Measurements from ENCODE around the gene TLCD2.

DNA sequence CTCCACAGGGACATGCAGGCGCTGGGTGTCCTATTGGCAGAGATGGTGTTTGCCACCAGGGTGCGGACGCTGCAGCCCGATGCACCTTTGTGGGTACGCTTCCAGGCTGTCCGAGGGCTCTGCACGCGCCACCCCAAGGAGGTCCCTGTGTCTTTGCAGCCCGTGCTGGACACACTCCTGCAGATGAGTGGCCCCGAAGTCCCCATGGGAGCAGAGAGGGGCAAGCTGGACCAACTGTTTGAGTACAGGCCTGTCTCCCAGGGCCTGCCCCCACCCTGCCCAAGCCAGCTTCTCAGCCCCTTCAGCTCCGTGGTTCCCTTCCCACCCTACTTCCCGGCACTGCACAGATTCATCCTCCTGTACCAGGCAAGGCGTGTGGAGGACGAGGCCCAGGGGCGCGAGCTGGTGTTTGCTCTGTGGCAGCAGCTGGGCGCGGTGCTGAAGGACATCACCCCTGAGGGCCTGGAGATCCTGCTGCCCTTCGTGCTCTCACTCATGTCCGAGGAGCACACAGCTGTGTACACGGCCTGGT lies 17.1 kb upstream of the TLCD2 start:
- TF ChIP-seq, protein P1, sequence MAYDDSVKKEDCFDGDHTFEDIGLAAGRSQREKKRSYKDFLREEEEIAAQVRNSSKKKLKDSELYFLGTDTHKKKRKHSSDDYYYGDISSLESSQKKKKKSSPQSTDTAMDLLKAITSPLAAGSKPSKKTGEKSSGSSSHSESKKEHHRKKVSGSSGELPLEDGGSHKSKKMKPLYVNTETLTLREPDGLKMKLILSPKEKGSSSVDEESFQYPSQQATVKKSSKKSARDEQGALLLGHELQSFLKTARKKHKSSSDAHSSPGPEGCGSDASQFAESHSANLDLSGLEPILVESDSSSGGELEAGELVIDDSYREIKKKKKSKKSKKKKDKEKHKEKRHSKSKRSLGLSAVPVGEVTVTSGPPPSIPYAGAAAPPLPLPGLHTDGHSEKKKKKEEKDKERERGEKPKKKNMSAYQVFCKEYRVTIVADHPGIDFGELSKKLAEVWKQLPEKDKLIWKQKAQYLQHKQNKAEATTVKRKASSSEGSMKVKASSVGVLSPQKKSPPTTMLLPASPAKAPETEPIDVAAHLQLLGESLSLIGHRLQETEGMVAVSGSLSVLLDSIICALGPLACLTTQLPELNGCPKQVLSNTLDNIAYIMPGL (CRISPR knock-in tag; IDR thresholded peaks at IDR 0.05): no peak
- TF ChIP-seq, protein P2, sequence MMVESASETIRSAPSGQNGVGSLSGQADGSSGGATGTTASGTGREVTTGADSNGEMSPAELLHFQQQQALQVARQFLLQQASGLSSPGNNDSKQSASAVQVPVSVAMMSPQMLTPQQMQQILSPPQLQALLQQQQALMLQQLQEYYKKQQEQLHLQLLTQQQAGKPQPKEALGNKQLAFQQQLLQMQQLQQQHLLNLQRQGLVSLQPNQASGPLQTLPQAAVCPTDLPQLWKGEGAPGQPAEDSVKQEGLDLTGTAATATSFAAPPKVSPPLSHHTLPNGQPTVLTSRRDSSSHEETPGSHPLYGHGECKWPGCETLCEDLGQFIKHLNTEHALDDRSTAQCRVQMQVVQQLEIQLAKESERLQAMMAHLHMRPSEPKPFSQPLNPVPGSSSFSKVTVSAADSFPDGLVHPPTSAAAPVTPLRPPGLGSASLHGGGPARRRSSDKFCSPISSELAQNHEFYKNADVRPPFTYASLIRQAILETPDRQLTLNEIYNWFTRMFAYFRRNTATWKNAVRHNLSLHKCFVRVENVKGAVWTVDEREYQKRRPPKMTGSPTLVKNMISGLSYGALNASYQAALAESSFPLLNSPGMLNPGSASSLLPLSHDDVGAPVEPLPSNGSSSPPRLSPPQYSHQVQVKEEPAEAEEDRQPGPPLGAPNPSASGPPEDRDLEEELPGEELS (CRISPR knock-in tag; IDR thresholded peaks at IDR 0.05): no peak
- TF ChIP-seq, protein P3, sequence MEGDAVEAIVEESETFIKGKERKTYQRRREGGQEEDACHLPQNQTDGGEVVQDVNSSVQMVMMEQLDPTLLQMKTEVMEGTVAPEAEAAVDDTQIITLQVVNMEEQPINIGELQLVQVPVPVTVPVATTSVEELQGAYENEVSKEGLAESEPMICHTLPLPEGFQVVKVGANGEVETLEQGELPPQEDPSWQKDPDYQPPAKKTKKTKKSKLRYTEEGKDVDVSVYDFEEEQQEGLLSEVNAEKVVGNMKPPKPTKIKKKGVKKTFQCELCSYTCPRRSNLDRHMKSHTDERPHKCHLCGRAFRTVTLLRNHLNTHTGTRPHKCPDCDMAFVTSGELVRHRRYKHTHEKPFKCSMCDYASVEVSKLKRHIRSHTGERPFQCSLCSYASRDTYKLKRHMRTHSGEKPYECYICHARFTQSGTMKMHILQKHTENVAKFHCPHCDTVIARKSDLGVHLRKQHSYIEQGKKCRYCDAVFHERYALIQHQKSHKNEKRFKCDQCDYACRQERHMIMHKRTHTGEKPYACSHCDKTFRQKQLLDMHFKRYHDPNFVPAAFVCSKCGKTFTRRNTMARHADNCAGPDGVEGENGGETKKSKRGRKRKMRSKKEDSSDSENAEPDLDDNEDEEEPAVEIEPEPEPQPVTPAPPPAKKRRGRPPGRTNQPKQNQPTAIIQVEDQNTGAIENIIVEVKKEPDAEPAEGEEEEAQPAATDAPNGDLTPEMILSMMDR (IDR thresholded peaks at IDR 0.05): no peak
- TF ChIP-seq NFE2L1 (CRISPR knock-in tag; IDR thresholded peaks at IDR 0.05) (no peak), CREB1 (CRISPR knock-in tag; IDR thresholded peaks at IDR 0.05) (no peak), ZNF232 (CRISPR knock-in tag; IDR thresholded peaks at IDR 0.05) (no peak)
- TF ChIP-seq, protein P4, sequence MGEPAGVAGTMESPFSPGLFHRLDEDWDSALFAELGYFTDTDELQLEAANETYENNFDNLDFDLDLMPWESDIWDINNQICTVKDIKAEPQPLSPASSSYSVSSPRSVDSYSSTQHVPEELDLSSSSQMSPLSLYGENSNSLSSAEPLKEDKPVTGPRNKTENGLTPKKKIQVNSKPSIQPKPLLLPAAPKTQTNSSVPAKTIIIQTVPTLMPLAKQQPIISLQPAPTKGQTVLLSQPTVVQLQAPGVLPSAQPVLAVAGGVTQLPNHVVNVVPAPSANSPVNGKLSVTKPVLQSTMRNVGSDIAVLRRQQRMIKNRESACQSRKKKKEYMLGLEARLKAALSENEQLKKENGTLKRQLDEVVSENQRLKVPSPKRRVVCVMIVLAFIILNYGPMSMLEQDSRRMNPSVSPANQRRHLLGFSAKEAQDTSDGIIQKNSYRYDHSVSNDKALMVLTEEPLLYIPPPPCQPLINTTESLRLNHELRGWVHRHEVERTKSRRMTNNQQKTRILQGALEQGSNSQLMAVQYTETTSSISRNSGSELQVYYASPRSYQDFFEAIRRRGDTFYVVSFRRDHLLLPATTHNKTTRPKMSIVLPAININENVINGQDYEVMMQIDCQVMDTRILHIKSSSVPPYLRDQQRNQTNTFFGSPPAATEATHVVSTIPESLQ (CRISPR knock-in tag; IDR thresholded peaks at IDR 0.05): no peak
- TF ChIP-seq, protein P5, sequence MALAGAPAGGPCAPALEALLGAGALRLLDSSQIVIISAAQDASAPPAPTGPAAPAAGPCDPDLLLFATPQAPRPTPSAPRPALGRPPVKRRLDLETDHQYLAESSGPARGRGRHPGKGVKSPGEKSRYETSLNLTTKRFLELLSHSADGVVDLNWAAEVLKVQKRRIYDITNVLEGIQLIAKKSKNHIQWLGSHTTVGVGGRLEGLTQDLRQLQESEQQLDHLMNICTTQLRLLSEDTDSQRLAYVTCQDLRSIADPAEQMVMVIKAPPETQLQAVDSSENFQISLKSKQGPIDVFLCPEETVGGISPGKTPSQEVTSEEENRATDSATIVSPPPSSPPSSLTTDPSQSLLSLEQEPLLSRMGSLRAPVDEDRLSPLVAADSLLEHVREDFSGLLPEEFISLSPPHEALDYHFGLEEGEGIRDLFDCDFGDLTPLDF (CRISPR knock-in tag; IDR thresholded peaks at IDR 0.05): no peak
- TF ChIP-seq, protein P6, sequence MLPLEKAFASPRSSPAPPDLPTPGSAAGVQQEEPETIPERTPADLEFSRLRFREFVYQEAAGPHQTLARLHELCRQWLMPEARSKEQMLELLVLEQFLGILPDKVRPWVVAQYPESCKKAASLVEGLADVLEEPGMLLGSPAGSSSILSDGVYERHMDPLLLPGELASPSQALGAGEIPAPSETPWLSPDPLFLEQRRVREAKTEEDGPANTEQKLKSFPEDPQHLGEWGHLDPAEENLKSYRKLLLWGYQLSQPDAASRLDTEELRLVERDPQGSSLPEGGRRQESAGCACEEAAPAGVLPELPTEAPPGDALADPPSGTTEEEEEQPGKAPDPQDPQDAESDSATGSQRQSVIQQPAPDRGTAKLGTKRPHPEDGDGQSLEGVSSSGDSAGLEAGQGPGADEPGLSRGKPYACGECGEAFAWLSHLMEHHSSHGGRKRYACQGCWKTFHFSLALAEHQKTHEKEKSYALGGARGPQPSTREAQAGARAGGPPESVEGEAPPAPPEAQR (CRISPR knock-in tag; IDR thresholded peaks at IDR 0.05): no peak

All from WTC11 (cell line).